ENCODE results near the gene DNAAF9. TPM values are rescaled to one million over a fixed set of nuclear protein-coding genes. Genes with fewer than 3 reads are reported as not detected.

The DNAAF9 gene
- total and polyA plus RNA-seq, 4 donors, result 27.2 to 45.4 (median 39.8) TPM

DNA sequence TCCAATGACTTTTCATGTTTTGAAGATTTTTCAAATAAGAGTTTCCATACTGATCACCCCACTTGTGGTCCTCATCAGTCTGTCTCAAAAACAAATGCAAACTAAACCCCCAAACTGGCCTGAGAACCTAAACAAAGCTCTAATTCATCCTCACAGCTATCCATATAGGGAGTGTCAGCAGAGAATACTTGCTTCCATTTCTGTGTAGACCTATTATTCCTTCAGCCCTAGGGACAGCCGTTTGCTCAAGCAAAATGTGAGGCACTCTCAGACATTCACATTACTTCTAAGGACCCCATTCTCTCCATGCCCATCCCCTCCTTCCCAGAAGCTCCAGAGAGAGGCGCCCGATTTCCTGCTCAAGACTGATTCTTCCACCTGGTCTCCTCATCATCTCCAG, 24.6 kb downstream of the DNAAF9 start:
- 76% methylated on average over 3 of the region's 3 CpGs for WGBS (ENCODE audit: insufficient coverage)
- Histone ChIP-seq H3K27ac (ENCODE audit: low read depth, low read length) (no peak overlapping the region), H3K27me3 (ENCODE audit: control insufficient read depth, insufficient read depth, low read length) (no peaks in the 10 kb centered on the region), H3K4me3 (ENCODE audit: low read depth, low read length) (no peak overlapping the region), H3K36me3 (ENCODE audit: control insufficient read depth, insufficient read depth, low read length) (peaks cover 19% of the 10 kb centered on the region), H3K4me1 (ENCODE audit: control insufficient read depth, insufficient read depth, low read length) (peaks cover 12% of the 10 kb centered on the region), H3K9me3 (ENCODE audit: control insufficient read depth, insufficient read depth, low read length) (peaks cover 2% of the 10 kb centered on the region)
- peak in 1 of 6 donors; percentile 15 for DNase-seq (ENCODE audit: low read depth in 4 of 6, low spot score in 6 of 6)

DNA sequence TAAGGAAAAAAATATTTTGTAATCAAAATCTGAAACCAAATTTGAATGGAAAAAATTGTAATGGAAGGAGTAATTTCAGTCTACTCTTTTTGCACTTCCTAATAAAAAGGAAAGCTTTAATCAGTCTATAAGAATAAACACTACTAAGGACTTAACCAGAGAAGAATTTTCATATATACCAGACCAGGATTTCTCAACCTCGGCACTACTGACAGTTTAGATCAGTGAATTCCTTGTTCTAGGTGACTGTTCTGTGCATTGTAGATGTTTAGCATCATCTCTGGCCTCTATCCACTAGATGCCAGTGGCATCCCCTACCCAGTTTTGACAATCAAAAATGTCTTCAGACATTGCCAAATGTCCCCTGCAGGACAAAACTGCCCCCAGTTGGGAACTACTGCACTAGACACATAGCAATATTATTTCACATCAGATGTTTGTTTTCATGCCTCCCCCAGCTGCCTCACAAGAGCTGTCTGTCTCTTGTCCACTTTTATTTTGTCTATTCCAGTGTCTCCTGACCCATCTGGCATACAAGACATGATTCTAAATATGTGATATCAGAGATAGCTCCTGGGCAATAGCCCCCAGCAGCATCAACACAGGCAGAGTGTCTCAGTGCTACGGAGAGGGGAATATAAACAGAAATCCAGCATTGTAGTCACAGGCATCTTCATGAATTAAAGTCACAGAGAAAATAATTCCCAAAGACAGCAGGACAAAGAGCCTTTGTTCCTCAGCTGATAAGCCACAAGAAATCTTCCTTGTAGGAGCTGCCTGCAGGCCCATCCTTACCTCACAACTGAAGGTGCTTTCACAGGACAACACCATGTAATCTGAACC, 27.0 kb downstream of the DNAAF9 start:
- Histone ChIP-seq H3K4me1 (ENCODE audit: control insufficient read depth, insufficient read depth, low read length) (peaks cover 12% of the 10 kb centered on the region), H3K27ac (ENCODE audit: low read depth, low read length) (peak overlapping the region; percentile 1), H3K4me3 (ENCODE audit: low read depth, low read length) (no peak overlapping the region), H3K27me3 (ENCODE audit: control insufficient read depth, insufficient read depth, low read length) (no peaks in the 10 kb centered on the region), H3K36me3 (ENCODE audit: control insufficient read depth, insufficient read depth, low read length) (peaks cover 26% of the 10 kb centered on the region), H3K9me3 (ENCODE audit: control insufficient read depth, insufficient read depth, low read length) (no peaks in the 10 kb centered on the region)
- DNase-seq (ENCODE audit: low read depth in 4 of 6, low spot score in 6 of 6), result peak in 2 of 6 donors; percentile 22 to 23
- no CpG with 5 or more reads among the region's 2 CpGs for WGBS (ENCODE audit: insufficient coverage)

DNA sequence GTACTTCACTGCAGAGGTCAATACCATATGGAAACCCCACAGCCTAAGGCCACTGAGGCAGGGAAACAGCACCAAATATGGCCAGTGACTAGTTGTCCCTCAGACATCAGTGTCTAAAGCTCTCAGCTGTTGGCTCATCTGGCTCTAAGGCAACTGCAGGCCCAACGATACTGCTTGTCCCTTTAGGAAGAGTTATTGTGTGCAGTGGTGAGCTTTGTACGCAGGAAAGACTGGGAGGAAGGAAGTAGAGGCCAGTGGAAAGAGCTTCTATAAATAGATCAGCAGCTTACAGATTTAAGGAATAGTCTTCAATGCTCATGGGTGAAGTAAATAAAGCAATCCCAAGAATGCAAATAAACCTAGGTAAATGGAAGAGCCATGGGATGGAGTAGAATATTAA, 29.3 kb downstream of the DNAAF9 start:
- Histone ChIP-seq H3K9me3 (ENCODE audit: control insufficient read depth, insufficient read depth, low read length) (no peaks in the 10 kb centered on the region), H3K4me3 (ENCODE audit: low read depth, low read length) (no peak overlapping the region), H3K4me1 (ENCODE audit: control insufficient read depth, insufficient read depth, low read length) (peaks cover 10% of the 10 kb centered on the region), H3K27me3 (ENCODE audit: control insufficient read depth, insufficient read depth, low read length) (no peaks in the 10 kb centered on the region), H3K27ac (ENCODE audit: low read depth, low read length) (no peak overlapping the region), H3K36me3 (ENCODE audit: control insufficient read depth, insufficient read depth, low read length) (peaks cover 34% of the 10 kb centered on the region)
- DNase-seq (ENCODE audit: low read depth in 4 of 6, low spot score in 6 of 6), result no peak
- WGBS (ENCODE audit: insufficient coverage), result 67% methylated on average over 1 of the region's 2 CpGs

DNA sequence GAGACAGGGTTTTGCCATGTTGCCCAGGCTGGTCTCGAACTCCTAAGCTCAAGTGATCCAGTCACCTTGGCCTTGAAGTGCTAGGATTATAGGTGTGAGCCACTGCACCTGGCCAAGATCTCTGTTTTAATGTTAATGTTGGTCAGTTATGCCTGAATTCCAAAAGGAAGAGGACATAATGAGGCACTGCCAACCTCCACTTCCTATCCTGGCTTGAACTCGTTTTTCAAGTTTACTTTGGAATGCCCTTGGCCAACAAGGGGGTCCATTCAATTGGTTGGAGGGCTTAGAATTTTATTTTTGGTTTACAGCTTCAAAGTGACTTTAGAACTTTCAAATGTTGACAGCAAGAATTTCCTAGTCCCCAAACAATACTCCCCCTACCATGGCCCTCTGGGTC, 29.8 kb downstream of the DNAAF9 start:
- H3K36me3 ChIP-seq (ENCODE audit: control insufficient read depth, insufficient read depth, low read length), result peaks cover 37% of the 10 kb centered on the region
- no peaks in the 10 kb centered on the region for H3K27me3 ChIP-seq (ENCODE audit: control insufficient read depth, insufficient read depth, low read length)
- peaks cover 8% of the 10 kb centered on the region for H3K4me1 ChIP-seq (ENCODE audit: control insufficient read depth, insufficient read depth, low read length)
- no peak overlapping the region for H3K4me3 ChIP-seq (ENCODE audit: low read depth, low read length)
- no peak for DNase-seq (ENCODE audit: low read depth in 4 of 6, low spot score in 6 of 6)
- H3K27ac ChIP-seq (ENCODE audit: low read depth, low read length), result no peak overlapping the region
- 91% methylated on average over 1 of the region's 2 CpGs for WGBS (ENCODE audit: insufficient coverage)
- H3K9me3 ChIP-seq (ENCODE audit: control insufficient read depth, insufficient read depth, low read length), result no peaks in the 10 kb centered on the region

DNA sequence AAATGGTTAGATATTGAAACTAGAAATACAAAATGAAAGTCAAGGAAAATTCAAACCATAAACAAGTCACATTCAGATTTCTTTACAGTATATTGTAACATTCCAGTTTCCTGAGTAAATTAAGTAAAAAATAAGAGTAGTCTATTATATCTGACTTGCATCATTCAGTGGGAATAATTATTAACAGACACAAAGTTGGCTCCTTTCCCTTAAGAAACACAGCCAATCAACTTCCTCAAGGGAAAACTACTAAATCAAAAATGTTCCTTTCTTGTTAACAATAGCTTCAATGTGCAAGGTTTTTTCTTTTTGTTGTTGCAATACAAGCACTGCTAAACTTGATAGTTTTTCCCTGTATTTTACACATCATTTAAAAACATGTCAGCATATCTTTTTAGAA, 33.2 kb downstream of the DNAAF9 start:
- DNase-seq (ENCODE audit: low read depth in 4 of 6, low spot score in 6 of 6), result no peak
- Histone ChIP-seq H3K4me3 (ENCODE audit: low read depth, low read length) (no peak overlapping the region), H3K4me1 (ENCODE audit: control insufficient read depth, insufficient read depth, low read length) (peaks cover 2% of the 10 kb centered on the region), H3K27ac (ENCODE audit: low read depth, low read length) (no peak overlapping the region), H3K9me3 (ENCODE audit: control insufficient read depth, insufficient read depth, low read length) (no peaks in the 10 kb centered on the region), H3K27me3 (ENCODE audit: control insufficient read depth, insufficient read depth, low read length) (no peaks in the 10 kb centered on the region), H3K36me3 (ENCODE audit: control insufficient read depth, insufficient read depth, low read length) (peaks cover 55% of the 10 kb centered on the region)

DNA sequence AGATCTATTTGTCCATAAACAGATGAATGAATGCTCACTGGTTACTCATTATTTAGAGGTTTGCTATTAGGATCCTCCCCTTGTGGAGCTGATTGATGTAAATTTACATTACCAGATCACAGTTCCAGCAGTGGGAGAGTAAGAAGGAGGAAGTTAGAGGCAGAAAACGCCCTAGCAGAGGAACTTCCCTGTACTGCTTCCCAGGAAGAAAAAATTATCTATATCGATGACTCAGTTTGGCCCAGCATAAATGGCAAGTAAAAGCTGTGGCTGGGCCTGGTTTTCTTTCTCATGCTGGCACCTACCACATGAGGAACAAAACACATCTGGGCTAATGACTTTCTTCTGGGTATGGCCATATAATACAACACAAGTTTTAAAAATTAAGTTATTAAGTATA, 35.7 kb downstream of the DNAAF9 start:
- no peak overlapping the region for H3K27ac ChIP-seq (ENCODE audit: low read depth, low read length)
- no peak for DNase-seq (ENCODE audit: low read depth in 4 of 6, low spot score in 6 of 6)
- peaks cover 48% of the 10 kb centered on the region for H3K36me3 ChIP-seq (ENCODE audit: control insufficient read depth, insufficient read depth, low read length)
- no peaks in the 10 kb centered on the region for H3K27me3 ChIP-seq (ENCODE audit: control insufficient read depth, insufficient read depth, low read length)
- H3K9me3 ChIP-seq (ENCODE audit: control insufficient read depth, insufficient read depth, low read length), result no peaks in the 10 kb centered on the region
- H3K4me3 ChIP-seq (ENCODE audit: low read depth, low read length), result no peak overlapping the region
- no peaks in the 10 kb centered on the region for H3K4me1 ChIP-seq (ENCODE audit: control insufficient read depth, insufficient read depth, low read length)
- no CpG with 5 or more reads among the region's 2 CpGs for WGBS (ENCODE audit: insufficient coverage)

DNA sequence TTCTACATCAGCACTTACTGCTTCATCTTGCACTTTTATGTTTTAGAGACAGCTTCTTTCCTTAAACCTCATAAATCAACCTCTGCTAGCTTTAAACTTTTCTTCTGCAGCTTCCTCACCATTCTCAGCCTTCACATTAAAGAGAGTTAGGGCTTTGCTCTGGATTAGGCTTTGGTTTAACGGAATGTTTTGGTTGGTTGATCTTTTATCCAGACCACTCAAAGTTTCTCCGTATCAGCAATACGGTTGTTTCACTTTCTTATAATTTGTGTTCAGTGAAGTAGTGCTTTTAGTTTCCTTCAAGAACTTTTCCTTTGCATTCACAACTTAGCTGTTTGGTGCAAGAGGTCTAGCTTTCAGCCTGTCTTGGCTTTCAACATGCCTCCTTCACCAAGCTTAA, 40.4 kb downstream of the DNAAF9 start:
- H3K36me3 ChIP-seq (ENCODE audit: control insufficient read depth, insufficient read depth, low read length), result peaks cover 41% of the 10 kb centered on the region
- H3K9me3 ChIP-seq (ENCODE audit: control insufficient read depth, insufficient read depth, low read length), result no peaks in the 10 kb centered on the region
- H3K4me3 ChIP-seq (ENCODE audit: low read depth, low read length), result no peak overlapping the region
- no peaks in the 10 kb centered on the region for H3K27me3 ChIP-seq (ENCODE audit: control insufficient read depth, insufficient read depth, low read length)
- no peak overlapping the region for H3K27ac ChIP-seq (ENCODE audit: low read depth, low read length)
- H3K4me1 ChIP-seq (ENCODE audit: control insufficient read depth, insufficient read depth, low read length), result no peaks in the 10 kb centered on the region
- no CpG with 5 or more reads among the region's 3 CpGs for WGBS (ENCODE audit: insufficient coverage)
- no peak for DNase-seq (ENCODE audit: low read depth in 4 of 6, low spot score in 6 of 6)

DNA sequence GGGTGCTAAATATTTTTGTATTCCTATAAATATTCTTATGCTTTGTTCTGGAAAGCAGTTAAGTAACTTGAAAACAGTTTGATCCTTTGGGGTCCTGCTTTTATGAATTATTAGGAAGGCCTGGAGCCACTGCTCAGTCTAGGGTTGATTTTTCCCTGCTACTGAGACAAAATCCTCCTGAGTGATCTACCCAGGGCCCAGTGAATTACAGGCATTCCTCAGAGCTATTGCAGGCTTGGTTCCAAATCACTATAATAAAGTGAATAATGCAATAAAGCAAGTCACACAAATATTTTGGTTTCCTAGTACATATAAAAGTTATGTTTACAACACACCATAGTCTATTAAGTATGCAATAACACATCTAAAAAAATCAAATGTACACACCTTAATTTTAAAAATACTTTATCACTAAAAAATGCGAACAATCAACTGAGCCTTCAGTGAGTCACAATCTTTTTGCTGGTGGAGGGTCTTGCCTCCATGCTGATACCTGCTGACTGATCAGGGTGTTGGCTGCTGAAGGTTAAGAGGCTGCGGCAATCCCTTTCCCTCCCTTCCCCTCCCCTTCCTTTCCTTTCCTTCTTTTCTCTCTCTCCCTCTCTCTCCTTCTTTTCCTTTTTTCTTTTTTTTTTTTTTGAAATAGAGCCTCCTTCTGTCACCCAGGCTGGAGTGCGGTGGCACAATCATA, 43.0 kb downstream of the DNAAF9 start:
- DNase-seq (ENCODE audit: low read depth in 4 of 6, low spot score in 6 of 6), result no peak
- no peaks in the 10 kb centered on the region for H3K4me1 ChIP-seq (ENCODE audit: control insufficient read depth, insufficient read depth, low read length)
- no peak overlapping the region for H3K27ac ChIP-seq (ENCODE audit: low read depth, low read length)
- WGBS (ENCODE audit: insufficient coverage), result 100% methylated on average over 1 of the region's 3 CpGs
- H3K4me3 ChIP-seq (ENCODE audit: low read depth, low read length), result no peak overlapping the region
- no peaks in the 10 kb centered on the region for H3K27me3 ChIP-seq (ENCODE audit: control insufficient read depth, insufficient read depth, low read length)
- H3K9me3 ChIP-seq (ENCODE audit: control insufficient read depth, insufficient read depth, low read length), result no peaks in the 10 kb centered on the region
- H3K36me3 ChIP-seq (ENCODE audit: control insufficient read depth, insufficient read depth, low read length), result peaks cover 24% of the 10 kb centered on the region

DNA sequence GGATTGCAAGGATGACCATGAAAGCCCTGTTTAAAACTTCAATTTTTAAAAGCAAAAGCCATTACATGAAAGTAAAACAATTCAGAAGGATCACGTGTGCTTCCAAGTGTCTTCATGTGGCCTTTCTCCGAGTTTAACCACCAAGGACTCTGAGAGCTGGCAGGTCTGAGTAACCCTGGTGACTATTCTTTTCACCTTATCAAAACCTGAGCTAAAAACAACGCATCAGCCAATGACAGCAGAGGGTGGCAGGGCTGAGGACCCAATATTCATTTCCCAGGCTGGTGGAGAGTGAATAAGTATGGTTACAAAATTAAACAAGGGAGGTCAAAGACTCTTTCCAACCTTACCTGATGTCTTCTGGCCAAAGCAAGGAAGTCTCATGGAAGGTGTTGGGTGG, 46.7 kb downstream of the DNAAF9 start:
- DNase-seq (ENCODE audit: low read depth in 4 of 6, low spot score in 6 of 6), result no peak
- 85% methylated on average over 2 of the region's 3 CpGs for whole genome bisulfite sequencing (ENCODE audit: insufficient coverage)
- H3K27ac ChIP-seq (ENCODE audit: low read depth, low read length), result no peak overlapping the region

More for the DNA sequence above, 46.7 kb downstream of the DNAAF9 start:
- H3K27me3 ChIP-seq (ENCODE audit: control insufficient read depth, insufficient read depth, low read length), result no peaks in the 10 kb centered on the region
- no peaks in the 10 kb centered on the region for H3K4me1 ChIP-seq (ENCODE audit: control insufficient read depth, insufficient read depth, low read length)
- H3K9me3 ChIP-seq (ENCODE audit: control insufficient read depth, insufficient read depth, low read length), result no peaks in the 10 kb centered on the region
- peaks cover 17% of the 10 kb centered on the region for H3K36me3 ChIP-seq (ENCODE audit: control insufficient read depth, insufficient read depth, low read length)
- no peak overlapping the region for H3K4me3 ChIP-seq (ENCODE audit: low read depth, low read length)

Data from spinal cord (tissue), 10 donors.